Activated naive CD4-positive, alpha-beta T cell treated with anti-CD3 and anti-CD28 coated beads, Interleukin-2, amount 50 U/mL, for 24 hours (primary cell): ENCODE measurements around the gene MTERF4.

Source experiments
- H3K27ac Mint-ChIP-seq: one replicate; pipeline ENCODE4 v1.8.0; 2021; ENCODE audit warnings: mild to moderate bottlenecking, mixed read lengths
- H3K27me3 Mint-ChIP-seq: one replicate; pipeline ENCODE4 v1.8.0; 2021; ENCODE audit warnings: mixed read lengths
- H3K36me3 Mint-ChIP-seq: one replicate; pipeline ENCODE4 v1.8.0; 2021; ENCODE audit warnings: mixed read lengths
- H3K4me1 Mint-ChIP-seq: one replicate; pipeline ENCODE4 v1.8.0; 2021; ENCODE audit warnings: mixed read lengths
- H3K4me3 Mint-ChIP-seq: one replicate; pipeline ENCODE4 v1.8.0; 2021; ENCODE audit warnings: mild to moderate bottlenecking, mixed read lengths
- H3K9me3 Mint-ChIP-seq: one replicate; pipeline ENCODE4 v1.8.0; 2021; ENCODE audit warnings: mixed read lengths

Gene MTERF4

DNA sequence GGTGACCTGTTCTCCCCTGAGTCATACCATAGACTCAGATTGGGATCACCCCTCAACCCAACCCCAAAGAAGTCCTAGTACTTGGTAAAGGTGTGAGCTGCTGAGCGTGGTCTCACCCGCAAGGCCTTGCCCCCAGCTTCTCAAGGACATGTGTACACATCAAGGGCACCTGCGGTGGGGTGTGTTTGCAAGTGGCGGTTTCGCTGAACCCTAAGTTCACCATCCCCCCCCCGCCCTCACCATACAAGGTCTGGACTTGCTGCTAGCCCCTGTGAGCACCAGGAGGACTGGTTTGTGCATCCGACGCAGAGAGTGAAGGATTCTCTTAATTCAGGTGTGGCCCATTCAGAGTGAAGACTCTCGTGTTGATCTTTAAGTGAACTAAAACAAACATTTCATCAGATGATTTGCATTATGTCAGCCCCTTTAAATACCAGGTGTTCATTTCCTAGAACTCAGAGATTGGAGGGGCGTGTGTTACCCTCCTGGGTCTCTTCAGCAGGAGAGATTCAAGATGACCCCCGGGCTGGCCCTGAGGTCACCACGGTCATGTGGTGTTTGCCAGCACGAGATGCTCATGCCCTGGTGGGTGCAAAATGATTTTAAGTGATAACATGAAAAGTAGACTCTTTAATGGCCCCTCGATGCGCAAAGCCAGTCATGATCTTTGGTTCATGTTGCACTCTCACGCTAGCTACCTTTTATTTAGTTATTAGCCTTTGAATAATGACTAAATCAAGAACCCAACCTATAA lies 27.8 kb downstream of the MTERF4 start:
- Mint-ChIP-seq H3K9me3 (no peaks in the 10 kb centered on the region), H3K27ac (no peak overlapping the region)

DNA sequence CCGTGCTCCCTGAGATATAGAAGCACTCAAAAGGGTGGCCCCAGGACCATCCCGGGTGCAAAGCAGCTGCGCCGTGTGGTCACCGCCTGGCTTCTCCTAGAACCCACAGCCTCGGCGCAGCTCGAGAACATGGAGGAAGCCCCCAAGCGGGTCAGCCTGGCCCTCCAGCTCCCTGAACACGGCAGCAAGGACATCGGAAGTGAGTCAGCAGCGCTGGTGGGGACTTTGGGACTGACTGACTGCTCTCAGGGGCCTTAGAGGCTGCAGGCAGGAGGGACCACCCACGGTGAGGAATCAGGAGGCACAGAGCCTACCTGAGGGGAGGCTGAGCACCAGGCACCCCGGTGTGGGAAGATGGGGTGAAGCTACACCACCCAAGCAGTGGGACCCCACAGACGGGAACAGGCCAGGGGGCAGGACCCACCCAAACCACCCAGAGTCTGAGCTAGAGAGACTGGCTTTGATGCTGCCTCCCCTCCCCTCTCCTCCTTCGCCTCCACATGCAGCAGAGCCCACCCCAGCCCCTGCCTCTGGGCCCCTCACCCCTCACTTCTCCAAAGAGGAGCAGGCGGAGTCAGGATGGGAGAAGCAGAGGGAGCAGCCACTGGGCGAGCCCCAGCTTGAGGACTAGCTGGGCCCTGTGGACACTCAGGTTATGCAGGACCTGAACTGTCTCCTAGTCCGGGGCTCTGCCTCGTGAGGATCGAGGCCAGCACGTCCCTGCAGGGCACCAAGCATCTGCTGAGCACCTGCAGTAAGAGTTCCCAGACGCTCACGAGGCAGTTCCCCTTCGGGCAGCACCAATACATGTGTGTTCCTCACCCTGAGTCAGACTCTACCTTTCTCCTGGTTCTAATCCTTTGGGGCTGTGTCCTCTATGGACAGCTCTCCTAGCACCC lies 28.7 kb downstream of the MTERF4 start:
- Mint-ChIP-seq H3K4me3 (no peak overlapping the region), H3K27ac (peak overlapping the region; percentile 12), H3K4me1 (peaks cover 3% of the 10 kb centered on the region), H3K36me3 (peaks cover 4% of the 10 kb centered on the region), H3K27me3 (no peaks in the 10 kb centered on the region), H3K9me3 (no peaks in the 10 kb centered on the region)

More for the DNA sequence above, 27.8 kb downstream of the MTERF4 start:
- Mint-ChIP-seq H3K4me3 (no peak overlapping the region), H3K4me1 (peaks cover 4% of the 10 kb centered on the region), H3K36me3 (peaks cover 4% of the 10 kb centered on the region), H3K27me3 (no peaks in the 10 kb centered on the region)

DNA sequence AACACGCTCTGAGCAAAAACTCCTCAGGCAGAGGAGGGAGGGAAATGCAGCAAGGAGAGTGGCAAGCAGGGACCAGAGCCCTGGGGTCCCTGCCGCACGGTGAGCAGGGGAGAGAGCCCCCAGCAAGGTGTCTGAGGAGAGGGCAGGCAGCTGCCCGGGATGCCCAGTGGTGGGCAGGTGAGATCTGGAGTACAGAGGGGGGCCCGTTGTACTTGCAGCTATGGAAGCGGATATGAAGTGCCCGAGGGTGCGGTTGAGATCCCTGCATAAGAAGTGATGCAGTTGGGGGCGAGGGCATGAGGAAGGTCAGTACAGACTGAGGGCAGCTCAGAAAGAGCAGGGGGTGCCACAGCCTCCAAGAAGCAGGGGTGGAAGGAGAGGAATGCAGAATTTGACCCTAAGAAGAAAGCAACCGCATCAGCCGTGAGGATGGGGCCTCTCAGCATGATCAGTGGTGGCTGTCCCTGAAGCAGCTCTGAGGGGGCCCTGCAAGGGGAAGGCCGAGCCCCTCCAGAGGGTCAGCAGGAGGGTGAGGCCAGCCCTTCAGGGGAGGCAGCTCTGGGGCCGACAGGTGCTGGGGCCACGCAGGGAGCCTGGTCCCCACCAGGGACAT lies 29.4 kb downstream of the MTERF4 start:
- H3K36me3 Mint-ChIP-seq: peaks cover 4% of the 10 kb centered on the region
- no peaks in the 10 kb centered on the region for H3K27me3 Mint-ChIP-seq
- no peak overlapping the region for H3K27ac Mint-ChIP-seq
- no peaks in the 10 kb centered on the region for H3K4me1 Mint-ChIP-seq
- H3K9me3 Mint-ChIP-seq: no peaks in the 10 kb centered on the region
- no peak overlapping the region for H3K4me3 Mint-ChIP-seq

- Mint-ChIP-seq H3K9me3 (no peaks in the 10 kb centered on the region), H3K4me1 (no peaks in the 10 kb centered on the region), H3K27me3 (no peaks in the 10 kb centered on the region)
Measured at GRCh38 chr2:241072151-241072550, 29.9 kb downstream of the MTERF4 start.

DNA sequence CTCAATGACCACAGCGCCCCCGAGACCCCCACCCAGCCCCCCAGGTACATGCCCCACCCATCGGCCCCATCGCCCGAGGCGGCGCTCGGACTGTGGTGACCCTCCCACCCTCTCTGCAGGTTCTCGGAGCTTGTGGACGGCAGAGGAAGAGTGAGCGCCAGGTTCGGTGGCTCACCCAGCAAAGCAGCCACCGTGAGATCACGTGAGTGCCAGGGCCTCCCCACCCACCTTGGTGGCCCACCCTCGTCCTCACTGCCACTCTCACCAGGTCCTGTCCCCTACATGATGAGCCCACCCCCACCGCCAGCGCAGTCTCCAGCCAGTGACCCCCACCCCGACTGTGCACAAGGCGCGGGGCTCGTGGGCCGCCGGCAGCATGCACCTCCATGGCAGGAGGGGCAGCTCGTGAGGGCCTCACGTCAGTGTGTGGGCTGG lies 30.4 kb downstream of the MTERF4 start:
- Mint-ChIP-seq H3K4me3 (no peak overlapping the region), H3K27me3 (no peaks in the 10 kb centered on the region), H3K27ac (no peak overlapping the region), H3K9me3 (no peaks in the 10 kb centered on the region), H3K36me3 (peaks cover 4% of the 10 kb centered on the region), H3K4me1 (no peaks in the 10 kb centered on the region)

More at GRCh38 chr2:241072151-241072550, 29.9 kb downstream of the MTERF4 start:
- no peak overlapping the region for H3K27ac Mint-ChIP-seq
- peaks cover 4% of the 10 kb centered on the region for H3K36me3 Mint-ChIP-seq
- no peak overlapping the region for H3K4me3 Mint-ChIP-seq

GRCh38 chr2:241070811-241071676 lies 31.0 kb downstream of the MTERF4 start:
- no peaks in the 10 kb centered on the region for H3K4me1 Mint-ChIP-seq
- no peak overlapping the region for H3K27ac Mint-ChIP-seq
- peaks cover 3% of the 10 kb centered on the region for H3K36me3 Mint-ChIP-seq
- no peaks in the 10 kb centered on the region for H3K27me3 Mint-ChIP-seq
- no peak overlapping the region for H3K4me3 Mint-ChIP-seq
- H3K9me3 Mint-ChIP-seq: no peaks in the 10 kb centered on the region

DNA sequence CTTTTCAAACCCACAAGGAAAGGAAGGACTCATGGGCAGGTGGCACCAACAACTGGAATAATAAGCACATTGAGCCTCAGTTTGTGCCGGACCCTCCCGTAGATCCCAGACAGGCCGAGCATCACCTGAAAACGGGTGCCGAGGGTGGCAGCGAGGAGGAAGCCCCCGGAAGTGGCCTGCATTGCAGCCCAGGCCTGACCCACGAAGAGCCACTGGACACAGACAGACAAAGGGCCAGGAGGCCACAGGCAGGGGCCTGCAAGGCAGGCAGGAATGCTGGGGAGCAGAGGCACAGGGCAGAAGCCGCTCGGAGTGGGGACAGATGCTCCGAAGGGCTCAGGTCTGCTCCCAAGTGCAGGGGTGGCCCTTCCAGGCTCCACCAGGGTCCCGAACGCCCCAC lies 31.7 kb downstream of the MTERF4 start:
- no peaks in the 10 kb centered on the region for H3K36me3 Mint-ChIP-seq
- H3K27me3 Mint-ChIP-seq: no peaks in the 10 kb centered on the region
- no peak overlapping the region for H3K4me3 Mint-ChIP-seq
- H3K4me1 Mint-ChIP-seq: no peaks in the 10 kb centered on the region
- no peak overlapping the region for H3K27ac Mint-ChIP-seq
- no peaks in the 10 kb centered on the region for H3K9me3 Mint-ChIP-seq

DNA sequence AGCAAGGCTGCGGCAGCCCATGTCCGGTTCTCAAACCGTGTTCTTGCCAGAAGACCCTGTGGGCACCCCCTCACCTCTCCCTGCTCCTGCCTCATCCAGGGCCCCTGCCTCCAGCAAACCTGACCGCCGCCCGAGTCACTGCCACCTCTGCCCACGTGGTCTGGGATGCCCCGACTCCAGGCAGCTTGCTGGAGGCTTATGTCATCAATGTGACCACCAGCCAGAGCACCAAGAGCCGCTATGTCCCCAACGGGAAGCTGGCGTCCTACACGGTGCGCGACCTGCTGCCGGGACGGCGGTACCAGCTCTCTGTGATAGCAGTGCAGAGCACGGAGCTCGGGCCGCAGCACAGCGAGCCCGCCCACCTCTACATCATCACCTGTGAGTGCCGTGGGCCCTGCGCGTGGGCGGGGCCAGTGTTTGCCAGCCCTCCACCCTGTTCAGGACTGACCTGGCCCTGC lies 32.2 kb downstream of the MTERF4 start:
- Mint-ChIP-seq H3K27ac (no peak overlapping the region), H3K27me3 (no peaks in the 10 kb centered on the region), H3K4me1 (no peaks in the 10 kb centered on the region), H3K36me3 (no peaks in the 10 kb centered on the region), H3K4me3 (no peak overlapping the region), H3K9me3 (no peaks in the 10 kb centered on the region)

GRCh38 chr2:241068942-241069810 lies 32.9 kb downstream of the MTERF4 start:
- H3K9me3 Mint-ChIP-seq: no peaks in the 10 kb centered on the region
- no peaks in the 10 kb centered on the region for H3K36me3 Mint-ChIP-seq
- H3K4me1 Mint-ChIP-seq: no peaks in the 10 kb centered on the region
- H3K27me3 Mint-ChIP-seq: no peaks in the 10 kb centered on the region
- H3K4me3 Mint-ChIP-seq: no peak overlapping the region
- no peak overlapping the region for H3K27ac Mint-ChIP-seq

DNA sequence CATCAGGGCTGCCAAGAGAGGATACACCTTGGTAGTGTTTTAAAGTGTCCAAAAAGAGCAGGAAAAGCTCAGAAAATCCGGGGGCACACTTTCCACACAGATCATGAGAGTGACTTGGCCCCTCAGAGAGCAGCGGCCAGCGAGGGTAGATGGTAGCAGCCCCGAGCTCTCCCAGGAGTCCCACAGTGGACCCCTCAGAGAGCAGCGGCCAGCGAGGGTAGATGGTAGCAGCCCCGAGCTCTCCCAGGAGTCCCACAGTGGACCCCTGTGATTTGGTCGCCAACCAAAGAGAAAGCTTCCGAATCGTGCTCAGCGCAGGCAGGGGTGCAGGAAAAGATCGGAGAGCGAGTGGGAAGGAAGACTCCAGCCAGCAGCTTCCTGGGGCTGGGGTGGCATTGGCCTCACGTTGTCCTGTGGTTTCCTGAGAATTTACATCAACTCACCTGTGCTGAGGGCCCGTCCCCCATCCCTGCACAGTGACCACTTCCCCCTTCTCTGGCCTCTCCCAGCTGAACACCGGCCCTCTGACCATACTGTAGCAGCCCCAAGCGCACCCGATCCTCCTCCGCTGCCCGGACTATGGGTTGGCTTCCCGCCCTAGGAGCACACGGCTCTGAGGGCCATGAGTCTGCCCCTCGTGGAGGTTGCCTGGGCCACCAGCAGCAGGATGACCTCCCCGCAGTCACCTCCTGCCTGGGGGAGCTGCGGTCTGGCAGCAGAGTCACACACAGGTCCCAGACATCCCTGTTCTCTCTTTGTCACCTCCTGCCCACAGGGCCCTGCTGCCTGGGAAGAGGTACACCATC lies 33.7 kb downstream of the MTERF4 start:
- Mint-ChIP-seq H3K4me3 (no peak overlapping the region), H3K9me3 (no peaks in the 10 kb centered on the region), H3K27me3 (no peaks in the 10 kb centered on the region), H3K36me3 (no peaks in the 10 kb centered on the region), H3K27ac (no peak overlapping the region), H3K4me1 (no peaks in the 10 kb centered on the region)

- no peaks in the 10 kb centered on the region for H3K27me3 Mint-ChIP-seq
- no peaks in the 10 kb centered on the region for H3K4me1 Mint-ChIP-seq
- H3K4me3 Mint-ChIP-seq: no peak overlapping the region
- no peak overlapping the region for H3K27ac Mint-ChIP-seq
- H3K9me3 Mint-ChIP-seq: no peaks in the 10 kb centered on the region
- no peaks in the 10 kb centered on the region for H3K36me3 Mint-ChIP-seq
Measured at GRCh38 chr2:241067501-241068135, 34.5 kb downstream of the MTERF4 start.

DNA sequence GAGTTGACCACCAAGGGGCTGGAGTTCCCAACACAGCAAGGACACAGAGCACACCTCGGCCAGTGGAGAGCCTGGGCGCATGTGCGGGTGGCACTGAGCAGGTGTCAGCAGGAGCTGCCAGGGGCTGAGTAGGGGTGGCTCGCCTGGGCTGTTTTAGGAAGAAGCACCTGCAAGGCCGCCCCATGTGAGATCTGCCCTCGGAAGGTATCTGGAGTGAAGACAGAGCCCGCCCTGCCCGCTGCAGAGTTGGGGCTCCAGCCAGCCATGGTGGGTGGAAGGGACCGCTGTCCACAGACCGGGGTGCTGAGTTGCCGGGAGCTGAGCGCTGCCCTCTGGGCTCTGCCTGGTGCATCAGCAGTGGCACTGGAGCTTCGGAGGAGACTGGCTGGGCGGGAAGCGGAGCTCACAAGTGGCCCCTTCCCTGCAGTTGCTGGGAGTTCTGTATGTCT lies 35.2 kb downstream of the MTERF4 start:
- H3K4me3 Mint-ChIP-seq: no peak overlapping the region
- H3K4me1 Mint-ChIP-seq: no peaks in the 10 kb centered on the region
- no peaks in the 10 kb centered on the region for H3K9me3 Mint-ChIP-seq

GRCh38 chr2:241066171-241066892 lies 35.8 kb downstream of the MTERF4 start:
- Mint-ChIP-seq H3K4me3 (no peak overlapping the region), H3K4me1 (no peaks in the 10 kb centered on the region), H3K27ac (no peak overlapping the region), H3K9me3 (no peaks in the 10 kb centered on the region), H3K36me3 (no peaks in the 10 kb centered on the region), H3K27me3 (no peaks in the 10 kb centered on the region)

More for the DNA sequence above, 35.2 kb downstream of the MTERF4 start:
- Mint-ChIP-seq H3K36me3 (no peaks in the 10 kb centered on the region), H3K27me3 (no peaks in the 10 kb centered on the region), H3K27ac (no peak overlapping the region)
